HCT116 (cell line): ENCODE data around the gene FAM20C. TPM values are rescaled to one million over a fixed set of nuclear protein-coding genes. Genes with fewer than 3 reads are reported as not detected.

Experiments used
- ATAC-seq: fragments of 200-7000 bp; cut with Tn5 transposase; 2 replicates; pipeline ENCODE4 v1.9.1; 2020; ENCODE audit warnings: mild to moderate bottlenecking, moderate library complexity
- BruUV-seq: library from RNA; stranded (reverse); fragments of 400-500 nt; replicated peaks from 2 replicates; lab custom pipeline; 2021; lab: Mats Ljungman, UMichigan
- CTCF ChIA-PET: fragments of 300-600 bp; sonication (Branson Sonifier 250); formaldehyde crosslinking; loops from one replicate; lab custom pipeline; 2021; ENCODE audit warnings: antibody characterized with exemption; lab: Charles Lee
- POLR2A ChIA-PET: fragments of 300-600, 350-600 bp; sonication (Branson Sonifier 250); formaldehyde crosslinking; loops from one replicate; lab custom pipeline; 2021; ENCODE audit warnings: antibody characterized with exemption; lab: Charles Lee
- RAD21 ChIA-PET, 2 experiments: fragments of 300-600 bp; sonication (Branson Sonifier 250); formaldehyde crosslinking; loops; one replicate each; lab custom pipeline; 2023; ENCODE audit warnings: low total read pairs in 2 of 2; ENCODE audit not compliant: uncharacterized antibody in 2 of 2, unreplicated experiment in 2 of 2, low non-redundant PET in 1 of 2; lab: Charles Lee
- DNase-seq: peaks from one replicate; pipeline ENCODE4 v3.0.0-alpha.2; 2010; ENCODE audit warnings: low read depth, low spot score
- H2AFZ ChIP-seq: fragments of 200-600 bp; shearing (Covaris generic), sonication (generic); 2 replicates; pipeline ENCODE4 v1.6.1; 2017; ENCODE audit warnings: low read depth, mixed run types, mixed read lengths, antibody characterized with exemption, low read length; ENCODE audit not compliant: poor library complexity, severe bottlenecking
- H3K27ac ChIP-seq: 2 replicates; pipeline ENCODE4 v1.5.1; 2012; ENCODE audit warnings: low read depth, low read length
- H3K27me3 ChIP-seq: fragments of 200-600 bp; sonication (generic); 2 replicates; pipeline ENCODE4 v1.6.1; 2016; ENCODE audit warnings: mixed run types, low read length, mixed read lengths; ENCODE audit not compliant: insufficient read depth
- H3K36me3 ChIP-seq, 2 experiments: fragments of 200-500 bp in 1 of 2; fragments of 200-600 bp in 1 of 2; sonication (Bioruptor generic) in 1 of 2; sonication (generic) in 1 of 2; 2 replicates each; pipeline versions ENCODE4 v1.5.1 to v1.6.1; 2014 to 2016; ENCODE audit warnings: low read length in 2 of 2, inconsistent platforms in 1 of 2, mixed read lengths in 1 of 2, mixed run types in 1 of 2; ENCODE audit not compliant: insufficient read depth in 2 of 2, control insufficient read depth in 1 of 2
- H3K4me1 ChIP-seq, 2 experiments: fragments of 200-600 bp in 1 of 2; sonication (generic) in 1 of 2; 2 replicates each; pipeline versions ENCODE4 v1.5.1 to v1.6.1; 2012 to 2017; ENCODE audit warnings: low read length in 2 of 2, inconsistent platforms in 1 of 2, mild to moderate bottlenecking in 1 of 2, mixed read lengths in 1 of 2, mixed run types in 1 of 2, moderate library complexity in 1 of 2; ENCODE audit not compliant: insufficient read depth in 2 of 2, control insufficient read depth in 1 of 2
- H3K4me2 ChIP-seq: fragments of 200-600 bp; sonication (generic); 2 replicates; pipeline ENCODE4 v1.6.1; 2017; ENCODE audit warnings: mixed run types, low read length, mixed read lengths
- H3K4me3 ChIP-seq, 2 experiments: fragments of 200-600 bp in 1 of 2; sonication (generic) in 1 of 2; replicated peaks in 1 of 2; 2 replicates each; pipeline ENCODE4 v1.5.1; 2011 to 2016; ENCODE audit warnings: low read length in 2 of 2, control low read depth in 1 of 2, low read depth in 1 of 2, mild to moderate bottlenecking in 1 of 2, mixed read lengths in 1 of 2, mixed run types in 1 of 2
- H3K79me2 ChIP-seq: fragments of 200-600 bp; sonication (generic); 2 replicates; pipeline ENCODE4 v1.6.1; 2017; ENCODE audit warnings: mild to moderate bottlenecking, mixed run types, low read length, moderate library complexity, mixed read lengths; ENCODE audit not compliant: insufficient read depth
- H3K9ac ChIP-seq: fragments of 200-600 bp; sonication (generic); 2 replicates; pipeline ENCODE4 v1.6.1; 2016; ENCODE audit warnings: low read length, mixed read lengths
- H3K9me2 ChIP-seq: fragments of 200-600 bp; sonication (generic), shearing (Covaris generic); 2 replicates; pipeline ENCODE4 v1.6.1; 2017; ENCODE audit warnings: mixed run types, mild to moderate bottlenecking, moderate library complexity; ENCODE audit not compliant: insufficient read depth
- H3K9me3 ChIP-seq, 2 experiments: fragments of 200-500 bp in 1 of 2; fragments of 200-600 bp in 1 of 2; sonication (Bioruptor generic) in 1 of 2; sonication (generic) in 1 of 2; 2 replicates each; pipeline ENCODE4 v1.6.1; 2014 to 2017; ENCODE audit warnings: low read length in 2 of 2, mixed read lengths in 2 of 2, inconsistent platforms in 1 of 2, low read depth in 1 of 2, mild to moderate bottlenecking in 1 of 2, mixed run types in 1 of 2, moderate library complexity in 1 of 2; ENCODE audit not compliant: control insufficient read depth in 1 of 2, insufficient read depth in 1 of 2
- H4K20me1 ChIP-seq: fragments of 200-600 bp; sonication (generic), shearing (Covaris generic); 2 replicates; pipeline ENCODE4 v1.6.1; 2017; ENCODE audit warnings: mixed run types, mild to moderate bottlenecking, moderate library complexity; ENCODE audit not compliant: insufficient read depth
- CBX3 ChIP-seq: IDR thresholded peaks from 2 replicates; pipeline ENCODE4 v1.6.1; 2012; ENCODE audit warnings: low read depth
- CEBPB ChIP-seq: IDR thresholded peaks from 2 replicates; pipeline ENCODE4 v1.6.1; 2012; ENCODE audit warnings: low read depth
- CTCF ChIP-seq, 3 experiments: fragments of 200-600 bp in 1 of 3; sonication (generic) in 1 of 3; IDR thresholded peaks in 2 of 3; conservative IDR thresholded peaks in 1 of 3; 2 replicates each; pipeline ENCODE4 v1.5.1; 2012 to 2017; ENCODE audit warnings: low read depth in 2 of 3, low read length in 2 of 3, antibody characterized with exemption in 1 of 3, borderline replicate concordance in 1 of 3, control low read depth in 1 of 3, mild to moderate bottlenecking in 1 of 3, mixed read lengths in 1 of 3, mixed run types in 1 of 3, moderate library complexity in 1 of 3; ENCODE audit not compliant: insufficient read depth in 1 of 3
- EGR1 ChIP-seq: IDR thresholded peaks from 2 replicates; pipeline ENCODE4 v1.6.1; 2012; ENCODE audit warnings: low read depth
- ELF1 ChIP-seq: IDR thresholded peaks from 2 replicates; pipeline ENCODE4 v1.6.1; 2012; ENCODE audit warnings: low read depth, borderline replicate concordance
- EZH2 ChIP-seq: fragments of 200-600 bp; sonication (generic); IDR thresholded peaks from 2 replicates; pipeline ENCODE4 v1.6.1; 2017; ENCODE audit warnings: antibody characterized with exemption, mixed run types
- FOSL1 ChIP-seq: IDR thresholded peaks from 2 replicates; pipeline ENCODE4 v1.6.1; 2012; ENCODE audit warnings: low read depth
- JUND ChIP-seq: IDR thresholded peaks from 2 replicates; pipeline ENCODE4 v1.6.1; 2012
- POLR2A ChIP-seq: IDR thresholded peaks from 2 replicates; pipeline ENCODE4 v1.7.0; 2011; ENCODE audit warnings: borderline replicate concordance; ENCODE audit not compliant: insufficient read depth, insufficient read length; ENCODE audit errors: extremely low read depth
- POLR2AphosphoS5 ChIP-seq: IDR thresholded peaks from 2 replicates; pipeline ENCODE4 v1.6.1; 2011; ENCODE audit warnings: mild to moderate bottlenecking, low read depth, low read length, moderate library complexity
- RAD21 ChIP-seq: IDR thresholded peaks from 2 replicates; pipeline ENCODE4 v1.6.1; 2012; ENCODE audit warnings: low read depth, mild to moderate bottlenecking
- SIN3A ChIP-seq: IDR thresholded peaks from 2 replicates; pipeline ENCODE4 v1.6.1; 2012; ENCODE audit warnings: low read depth
- SRF ChIP-seq: IDR thresholded peaks from 2 replicates; pipeline ENCODE4 v1.6.1; 2012; ENCODE audit warnings: low read depth
- YY1 ChIP-seq: IDR thresholded peaks from 2 replicates; pipeline ENCODE4 v1.6.1; 2011; ENCODE audit warnings: low read length, low read depth, moderate library complexity, mild to moderate bottlenecking; ENCODE audit not compliant: insufficient replicate concordance; ENCODE audit errors: extremely low read depth
- intact Hi-C: fragments of 100-400 bp; cut with micrococcal nuclease; formaldehyde crosslinking; loops from 2 replicates; pipeline ENCODE4 v1.10.0; 2022
- total RNA-seq: library from RNA; stranded (reverse); gene quantifications from one replicate; pipeline ENCODE4 v1.2.1, GENCODE V29; 2021; ENCODE audit not compliant: unreplicated experiment
- TF ChIP-seq, protein P1 (sequence below): IDR thresholded peaks from 2 replicates; pipeline ENCODE4 v1.6.1; 2011; ENCODE audit warnings: mild to moderate bottlenecking, low read length, moderate library complexity; ENCODE audit not compliant: insufficient replicate concordance; ENCODE audit errors: extremely low read depth

The FAM20C gene
- total RNA-seq, 1 experiment from 2014 or later, result 27.1 TPM

- DNase-seq, result no peak
- RAD21 ChIA-PET, result no interaction called here
- POLR2A ChIA-PET, result no interaction called here
- Histone ChIP-seq H3K4me3 (no peak overlapping the region), H3K79me2 (no peaks in the 10 kb centered on the region; the same call in 1 of the 2 replicates), H3K9ac (no peak overlapping the region), H2AFZ (no peak overlapping the region), H4K20me1 (no peaks in the 10 kb centered on the region), H3K27me3 (no peaks in the 10 kb centered on the region), H3K36me3 (peaks cover 4% of the 10 kb centered on the region in 2 experiments; a peak in 2 of 4 replicates), H3K27ac (no peak overlapping the region), H3K9me2 (no peaks in the 10 kb centered on the region), H3K9me3 (peaks cover 0 to 5% of the 10 kb centered on the region in 2 experiments; a peak in 2 of 4 replicates), H3K4me2 (no peak overlapping the region), H3K4me1 (peaks cover 8% of the 10 kb centered on the region in 2 experiments)
- intact Hi-C loops, result no loop called here
- ATAC-seq, result no peak
- TF ChIP-seq CTCF (IDR thresholded peaks at IDR 0.05 in 2 of 3, conservative IDR thresholded peaks at IDR 0.05 in 1 of 3; ENCODE audit: borderline replicate concordance in 1 of 3, insufficient read depth in 1 of 3, low read depth in 2 of 3, low read length in 2 of 3) (no peak), SIN3A (no peak), CEBPB (no peak), EZH2 (no peak), RAD21 (no peak), YY1 (no peak), JUND (no peak), SRF (no peak), POLR2AphosphoS5 (no peak), EGR1 (no peak), POLR2A (no peak), FOSL1 (no peak), CBX3 (no peak), ELF1 (no peak)
- TF ChIP-seq, protein P1, sequence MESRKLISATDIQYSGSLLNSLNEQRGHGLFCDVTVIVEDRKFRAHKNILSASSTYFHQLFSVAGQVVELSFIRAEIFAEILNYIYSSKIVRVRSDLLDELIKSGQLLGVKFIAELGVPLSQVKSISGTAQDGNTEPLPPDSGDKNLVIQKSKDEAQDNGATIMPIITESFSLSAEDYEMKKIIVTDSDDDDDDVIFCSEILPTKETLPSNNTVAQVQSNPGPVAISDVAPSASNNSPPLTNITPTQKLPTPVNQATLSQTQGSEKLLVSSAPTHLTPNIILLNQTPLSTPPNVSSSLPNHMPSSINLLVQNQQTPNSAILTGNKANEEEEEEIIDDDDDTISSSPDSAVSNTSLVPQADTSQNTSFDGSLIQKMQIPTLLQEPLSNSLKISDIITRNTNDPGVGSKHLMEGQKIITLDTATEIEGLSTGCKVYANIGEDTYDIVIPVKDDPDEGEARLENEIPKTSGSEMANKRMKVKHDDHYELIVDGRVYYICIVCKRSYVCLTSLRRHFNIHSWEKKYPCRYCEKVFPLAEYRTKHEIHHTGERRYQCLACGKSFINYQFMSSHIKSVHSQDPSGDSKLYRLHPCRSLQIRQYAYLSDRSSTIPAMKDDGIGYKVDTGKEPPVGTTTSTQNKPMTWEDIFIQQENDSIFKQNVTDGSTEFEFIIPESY, result no peak
- no TSS peak for BruUV-seq
- CTCF ChIA-PET, result no interaction called here
These were observed 17.5 kb downstream of the FAM20C start for GRCh38 chr7:209906-210305.
